AG20443 (cell line): Measurements from ENCODE around the gene KCNA2.

ENCODE experiments used
- DNase-seq: peaks from one replicate; pipeline ENCODE4 v3.0.0; 2012; ENCODE audit warnings: low spot score, mixed read lengths

KCNA2 gene

DNA sequence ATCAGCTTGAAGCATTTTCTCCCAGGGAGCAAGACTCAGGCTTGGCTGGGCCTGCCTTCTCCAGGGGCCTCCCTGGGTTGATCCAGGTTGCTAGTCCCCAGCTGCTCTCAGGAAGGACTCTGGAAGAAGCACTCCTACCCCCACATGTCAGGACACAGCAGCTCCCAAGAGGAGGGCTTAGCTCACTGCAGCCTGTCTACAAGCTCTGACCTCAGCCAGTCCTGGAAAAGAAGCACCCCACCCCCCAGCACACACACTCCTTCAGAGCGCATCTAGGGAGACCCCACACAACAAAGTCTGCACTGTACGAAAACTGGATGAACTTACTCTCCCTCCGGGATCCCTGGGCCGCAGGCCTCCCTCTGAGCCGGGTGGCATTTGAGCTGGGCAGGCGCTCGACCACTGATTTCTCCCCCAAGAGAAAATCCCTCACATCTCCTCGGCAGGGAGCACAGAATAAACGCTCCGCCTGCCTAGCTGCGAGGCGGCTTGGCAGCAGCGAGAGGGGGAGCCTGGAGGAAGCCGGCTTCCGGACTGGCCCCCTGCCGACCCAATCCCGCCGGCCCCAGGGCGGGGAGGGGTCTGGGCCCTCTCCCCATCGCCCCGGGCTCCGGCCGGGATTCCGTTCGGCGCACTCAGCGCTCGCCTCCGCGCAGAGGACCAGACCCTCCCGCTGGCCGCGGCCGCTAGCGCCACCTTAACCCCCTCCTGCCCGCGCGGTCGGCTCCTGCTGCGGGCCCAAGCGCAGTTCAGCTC lies at the start of gene KCNA2:
KCNA2 (minus strand) TSS at position 458 of the 756 bp plus-strand sequence. CDS start 1,576 bp downstream, outside the sequence.
- peak; percentile 62 for DNase-seq

- no peak for DNase-seq
These were observed 44.5 kb upstream of the KCNA2 start for GRCh38 chr1:110650609-110651008.

GRCh38 chr1:110648417-110648816 lies 42.3 kb upstream of the KCNA2 start:
- no peak for DNase-seq

DNA sequence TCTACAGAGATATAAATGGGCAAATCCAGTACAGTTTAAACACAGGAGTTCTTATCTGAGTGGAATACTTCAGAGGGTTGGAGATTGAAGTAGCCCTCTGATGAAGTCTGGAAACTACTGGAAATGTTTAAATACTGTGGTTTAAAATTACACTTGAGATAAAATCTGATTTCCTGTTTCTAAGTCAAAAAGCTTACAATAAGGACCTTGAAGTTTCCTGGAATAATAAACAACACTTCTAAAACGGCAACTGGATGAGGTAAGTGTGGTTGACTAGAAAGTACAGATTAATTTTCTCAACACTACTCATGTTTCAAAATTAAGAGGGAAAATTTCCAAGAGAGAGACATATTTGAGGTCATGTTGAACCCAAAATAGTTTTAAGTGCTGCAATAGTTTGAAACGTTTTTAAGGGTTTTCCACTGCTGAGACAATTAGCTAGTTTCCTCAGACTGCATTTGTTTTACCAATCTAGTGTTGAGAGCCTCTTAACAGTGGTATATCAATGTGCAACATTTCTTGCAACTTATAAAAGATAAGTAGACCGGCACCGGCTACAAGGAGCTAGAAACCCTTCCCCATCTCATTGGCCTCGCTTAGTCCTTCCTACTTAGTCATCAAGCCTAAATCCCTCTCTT lies 41.2 kb upstream of the KCNA2 start:
- DNase-seq, result no peak

DNA sequence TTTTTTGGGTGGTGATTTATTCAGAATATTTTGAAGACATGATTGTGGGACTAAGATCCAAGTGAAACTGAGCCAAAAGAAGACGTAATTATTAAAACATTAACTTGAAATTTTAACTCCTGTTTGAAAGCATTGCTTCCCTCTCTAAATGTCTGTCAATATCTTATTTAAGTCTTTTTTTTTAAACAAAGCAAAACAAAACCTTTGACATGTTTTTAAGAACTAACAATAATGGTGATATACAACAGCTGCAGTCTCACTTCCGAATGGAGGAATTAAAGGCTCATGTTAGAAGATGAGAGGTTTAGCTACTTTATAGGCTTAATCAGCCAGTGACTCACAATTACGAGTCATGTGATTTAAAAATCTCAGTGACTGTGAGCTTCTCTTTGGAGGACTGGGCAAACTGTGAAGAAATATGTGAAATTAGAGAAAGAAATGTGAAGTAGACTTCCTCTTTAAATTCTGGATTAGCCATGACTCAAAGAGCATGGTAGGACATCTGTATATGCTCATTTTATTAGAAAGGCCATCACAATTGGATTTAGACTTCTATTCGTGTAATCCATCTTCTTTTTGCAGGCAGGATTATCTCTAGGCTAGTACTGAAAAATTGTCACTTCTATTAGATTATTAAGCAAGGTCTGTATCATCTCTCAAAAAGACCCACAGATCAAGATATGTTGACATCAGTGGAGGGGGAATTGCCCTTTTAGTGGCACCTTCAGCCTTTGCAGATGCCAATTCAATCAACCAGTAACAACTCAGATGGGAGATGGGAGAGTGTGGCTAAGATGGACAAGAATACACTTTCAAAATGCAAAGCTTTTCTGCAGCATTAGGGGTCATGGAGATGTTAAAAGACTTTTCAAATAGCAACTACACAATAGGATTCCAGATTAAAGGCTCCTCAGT lies 39.9 kb upstream of the KCNA2 start:
- peak; percentile 24 for DNase-seq

DNA sequence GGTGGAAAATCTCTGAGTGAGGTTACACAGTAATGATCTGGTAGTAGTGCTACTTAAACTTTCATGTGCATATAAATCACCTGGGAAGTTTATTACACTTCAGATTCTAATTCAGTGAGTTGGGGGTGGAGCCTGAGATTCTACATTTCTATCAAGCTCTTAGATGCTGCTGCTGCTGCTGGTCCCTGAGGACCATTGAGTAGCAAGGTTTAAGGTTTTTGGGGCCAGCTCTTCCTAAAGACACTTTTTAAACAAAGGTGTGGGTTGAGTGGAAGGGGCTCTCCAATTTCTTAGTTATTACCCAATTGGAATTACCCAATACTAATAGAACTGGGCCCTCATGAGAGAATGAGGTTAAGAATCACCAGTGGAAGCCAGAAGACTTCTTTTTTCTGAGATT lies 39.1 kb upstream of the KCNA2 start:
- no peak for DNase-seq

DNA sequence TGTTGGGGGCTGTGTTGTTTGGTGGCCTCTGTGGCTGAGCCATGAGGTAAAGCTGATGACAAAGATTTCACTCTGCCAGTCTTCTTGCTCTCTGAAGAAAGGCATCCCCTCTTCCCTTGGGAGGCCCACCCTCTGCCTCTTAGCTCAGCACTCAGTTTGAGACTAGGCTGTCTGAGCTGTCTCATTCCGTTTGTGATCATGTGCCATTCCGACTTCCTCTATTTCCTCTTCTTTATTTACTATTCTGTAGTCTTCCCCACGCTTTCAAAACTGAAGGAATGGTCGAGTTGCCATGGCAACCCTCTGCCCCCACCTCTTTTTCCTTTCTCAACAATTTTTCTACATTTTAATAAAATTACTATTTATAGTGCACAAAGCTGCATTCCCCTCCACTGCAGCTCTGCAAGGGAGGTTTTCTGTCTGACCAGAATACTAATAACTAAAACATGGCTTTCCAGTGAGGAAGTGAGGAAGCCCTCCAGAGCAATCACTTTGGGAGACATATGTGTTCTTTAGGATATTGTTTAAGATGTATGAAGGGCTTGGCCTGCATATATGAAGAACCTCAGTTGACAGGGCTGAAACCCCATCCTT lies 37.8 kb upstream of the KCNA2 start:
- no peak for DNase-seq

- no peak for DNase-seq
These were observed 33.7 kb upstream of the KCNA2 start for GRCh38 chr1:110639724-110640386.

DNA sequence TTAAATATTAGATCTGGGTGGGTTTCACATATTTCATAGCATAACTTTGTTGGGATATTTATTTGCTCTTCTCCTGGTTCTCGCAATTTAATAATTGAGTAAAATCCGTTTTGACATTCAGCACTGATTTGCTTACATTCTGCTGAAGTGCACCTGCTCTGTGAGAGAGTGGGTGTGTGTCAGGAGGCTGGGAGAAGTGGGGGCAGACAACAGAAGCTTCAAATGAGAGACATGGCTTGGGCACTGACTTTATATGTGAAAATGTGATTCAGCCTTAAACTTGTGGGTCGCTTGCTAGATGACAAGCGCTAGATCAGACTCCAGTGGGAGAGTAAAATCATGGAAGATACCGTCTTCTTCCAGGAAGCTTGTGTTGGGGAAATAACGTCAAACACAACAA lies 32.4 kb upstream of the KCNA2 start:
- DNase-seq, result no peak

- no peak for DNase-seq
These were observed 31.9 kb upstream of the KCNA2 start for GRCh38 chr1:110638058-110638457.

GRCh38 chr1:110637475-110637874 lies 31.3 kb upstream of the KCNA2 start:
- DNase-seq, result no peak

DNA sequence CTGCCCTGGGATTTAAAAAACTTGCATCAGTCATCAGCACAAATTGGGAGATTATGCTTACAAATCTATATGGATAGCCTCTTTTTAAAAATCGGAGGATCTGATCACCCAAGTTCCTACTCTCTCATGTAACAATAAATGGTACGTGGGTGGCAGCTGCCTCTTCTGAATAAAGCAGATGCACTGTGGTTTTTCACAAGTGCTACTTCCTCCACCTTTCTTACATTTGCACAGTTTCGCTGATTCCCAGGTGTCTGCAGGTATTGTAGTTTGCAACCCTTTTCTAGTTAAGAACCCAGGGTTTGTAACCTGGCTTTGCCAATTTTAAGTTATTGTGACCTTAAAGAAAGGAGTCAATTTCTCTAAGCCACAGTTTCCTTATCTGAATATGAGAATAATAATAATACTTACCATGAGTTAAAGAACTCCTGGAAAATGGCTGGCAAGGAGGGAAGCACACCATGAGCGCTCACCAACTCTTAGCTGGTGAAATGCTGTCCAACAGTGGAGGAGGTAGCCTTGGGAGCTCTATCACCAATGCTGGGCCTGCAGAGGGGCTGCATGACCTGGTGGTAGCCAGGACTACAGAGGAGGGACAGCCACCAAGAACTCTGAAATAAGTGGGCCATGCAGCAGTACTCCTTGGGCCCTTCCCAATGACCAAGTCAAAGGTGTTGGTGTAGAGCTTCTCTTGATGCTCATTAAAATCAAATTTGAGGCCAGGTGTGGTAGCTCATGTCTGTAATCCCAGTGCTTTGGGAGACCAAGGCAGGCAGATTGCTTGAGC lies 30.2 kb upstream of the KCNA2 start:
- DNase-seq, result no peak

DNA sequence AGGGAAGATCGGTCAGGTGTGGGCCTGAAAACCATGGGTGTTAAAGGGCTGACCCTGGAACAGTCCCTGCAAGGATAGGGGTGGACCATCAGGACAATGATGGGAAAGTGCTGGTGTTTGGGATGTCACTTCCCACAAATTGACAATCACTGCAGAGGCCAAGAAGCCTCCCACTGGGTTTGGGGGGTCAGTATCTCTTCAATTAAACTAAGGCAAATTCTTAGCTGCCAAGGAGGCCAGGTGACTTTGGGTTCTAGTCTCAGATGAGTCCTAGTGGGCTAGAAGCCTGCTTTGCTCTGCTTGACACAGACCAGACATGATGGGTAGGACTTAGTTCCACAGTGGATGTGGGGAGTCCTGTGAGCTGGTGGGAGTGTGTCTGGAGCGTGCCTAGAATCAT lies 29.3 kb upstream of the KCNA2 start:
- no peak for DNase-seq

DNA sequence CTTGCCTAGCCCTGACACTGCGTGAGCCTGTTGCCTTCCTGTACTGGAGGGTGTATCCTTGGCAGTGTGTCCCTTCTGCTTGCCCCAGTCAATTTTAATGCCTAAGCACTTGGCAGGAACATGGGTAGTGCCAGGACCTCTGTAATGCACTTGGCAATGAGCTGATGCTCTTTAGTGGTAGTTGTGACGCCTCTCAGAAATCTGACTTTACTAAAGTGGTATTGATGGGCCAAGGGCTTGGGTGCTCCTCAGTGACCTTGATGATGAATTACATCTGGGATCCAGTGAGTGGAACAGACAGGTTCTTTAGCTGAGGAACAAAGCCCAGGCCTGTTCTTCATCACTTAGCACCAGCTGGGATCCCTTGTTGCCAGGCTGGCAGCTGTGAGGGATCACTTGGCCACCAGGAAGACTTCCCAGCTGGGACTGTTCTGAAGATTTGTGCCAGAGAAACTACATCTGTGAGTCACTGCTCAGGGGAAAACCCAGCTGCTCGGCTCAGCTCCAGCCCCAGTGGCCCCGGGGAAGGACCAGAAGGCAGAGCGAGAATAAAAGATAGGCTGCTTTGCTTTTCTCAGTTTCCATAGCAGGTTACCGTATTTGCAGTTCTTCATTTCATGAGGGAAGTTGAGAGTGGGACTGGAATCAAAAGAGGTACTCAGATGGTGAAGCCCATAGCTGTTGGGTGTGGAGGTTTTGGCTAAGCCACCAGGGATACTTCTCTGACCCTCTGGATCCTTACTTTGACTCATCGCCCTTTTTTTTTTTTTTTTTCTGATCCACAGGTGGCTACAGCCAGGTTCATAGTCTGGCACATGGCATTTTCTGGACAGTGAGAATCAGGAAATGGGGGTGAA lies 28.5 kb upstream of the KCNA2 start:
- peak; percentile 49 for DNase-seq

DNA sequence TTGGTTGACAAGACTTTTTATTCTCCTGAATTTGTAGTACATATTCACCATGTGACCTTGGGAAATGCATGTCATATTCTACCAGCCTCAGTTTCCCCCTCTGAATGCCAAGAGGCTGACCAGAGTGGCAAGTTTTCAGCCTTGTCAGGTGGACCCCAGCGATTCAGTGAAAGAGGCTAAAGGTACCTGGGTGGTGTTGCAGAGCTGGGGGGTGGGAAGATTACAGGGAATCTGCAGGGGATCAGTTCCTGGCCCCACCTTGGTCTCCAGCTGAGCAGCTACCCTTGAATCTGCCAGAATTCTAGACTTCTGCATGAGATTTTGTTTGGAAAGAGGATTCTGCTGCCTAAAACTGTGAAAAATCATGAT lies 27.9 kb upstream of the KCNA2 start:
- DNase-seq, result no peak

DNA sequence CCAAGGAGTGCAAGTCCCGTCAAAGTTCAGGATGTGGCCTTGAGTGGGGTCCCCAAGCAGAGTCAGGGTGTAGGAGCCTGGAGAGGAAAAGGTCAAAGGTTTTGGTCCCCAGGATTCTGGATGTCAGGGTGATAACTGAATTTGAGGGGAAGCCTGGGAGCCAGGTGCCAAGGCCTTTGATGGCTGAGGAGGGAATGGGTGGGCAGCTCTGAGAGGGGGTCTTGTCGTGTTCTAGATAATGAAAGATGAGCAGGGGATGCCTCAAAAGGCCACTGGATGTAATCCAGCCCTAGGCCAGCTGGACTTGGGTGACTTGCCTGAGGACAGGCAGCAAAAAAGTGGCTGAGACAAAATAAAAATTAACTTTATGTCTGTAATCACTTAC lies 27.5 kb upstream of the KCNA2 start:
- DNase-seq, result no peak

GRCh38 chr1:110631836-110632620 lies 25.9 kb upstream of the KCNA2 start:
- no peak for DNase-seq

- DNase-seq, result peak; percentile 84
These were observed 24.9 kb upstream of the KCNA2 start for GRCh38 chr1:110630839-110631663.
